Lower leg skin (tissue), 4 donors: ENCODE results near the gene CREB1. TPM values are rescaled to one million over a fixed set of nuclear protein-coding genes. Genes with fewer than 3 reads are reported as not detected.

Experiments
- DNase-seq, 2 donors: peaks; one replicate each; pipeline ENCODE4 v3.0.0-alpha.2; 2019; ENCODE audit warnings: low spot score in 2 of 2
- H3K4me3 ChIP-seq: fragments of 200-600 bp; sonication (generic); 2 replicates; pipeline ENCODE4 v1.5.1; 2017; ENCODE audit warnings: mild to moderate bottlenecking, low read depth; ENCODE audit not compliant: poor library complexity, severe bottlenecking
- POLR2A ChIP-seq, 2 donors: fragments of 450-650 bp; IDR thresholded peaks; one replicate each; pipeline ENCODE4 v1.6.1; 2016 to 2017; ENCODE audit warnings: antibody characterized with exemption in 2 of 2, mild to moderate bottlenecking in 1 of 2, moderate library complexity in 1 of 2
- WGBS, 2 donors: methylation state at CpG; one replicate each; pipeline ENCODE4 v1.1.5; 2018; 5-methylcytosine and 5-hydroxymethylcytosine counted together
- intact Hi-C: fragments of 100-400 bp; cut with DNase I; formaldehyde crosslinking; loops from one replicate; pipeline ENCODE4 v1.15.0; 2023; ENCODE audit warnings: low total_unique reads
- total RNA-seq, 4 donors: library from RNA; depleted of rRNA; stranded (reverse); fragments of >200 nt; gene quantifications; one replicate each; pipeline ENCODE4 v1.1.0, GENCODE V29; 2016
- TF ChIP-seq, protein P1 (sequence below), 3 donors: fragments of 450-650 bp; IDR thresholded peaks; one replicate each; pipeline ENCODE4 v1.5.1; 2016; ENCODE audit warnings: antibody characterized with exemption in 3 of 3, mild to moderate bottlenecking in 3 of 3, moderate library complexity in 2 of 3

CREB1 gene
- total RNA-seq, 4 donors from 2014 or later, result 31.9 to 73.0 (median 46.9) TPM

DNA sequence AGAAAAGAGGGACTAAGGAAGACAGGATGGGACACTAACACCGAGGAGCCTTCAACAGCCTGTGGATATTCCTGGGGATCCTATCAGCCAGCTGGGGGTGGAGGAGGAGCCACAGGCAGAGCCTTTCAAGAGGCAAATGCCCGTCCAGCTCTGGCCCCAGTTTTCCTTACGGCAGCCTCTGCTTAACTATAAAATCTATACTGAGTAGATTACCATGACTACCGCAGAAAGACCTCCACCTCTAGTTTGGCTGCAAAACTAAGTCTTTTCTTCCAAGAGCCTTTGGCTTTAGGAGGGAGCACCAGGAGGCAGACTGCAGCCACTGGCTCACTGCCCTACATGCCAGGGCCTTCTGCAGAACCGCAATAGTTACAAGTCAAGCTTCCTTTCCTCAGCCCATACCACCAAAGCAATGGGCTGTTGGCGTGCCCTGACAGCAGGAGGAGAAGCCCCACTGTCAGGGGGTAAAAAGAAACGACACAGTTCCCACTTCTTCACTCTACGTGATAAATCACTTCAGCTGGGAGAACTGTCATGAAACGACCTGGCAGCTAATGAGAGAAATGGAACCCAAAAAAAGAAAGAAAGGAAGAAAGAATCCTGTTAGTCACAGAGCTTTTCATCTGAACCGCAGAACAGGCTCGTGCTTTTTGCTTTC is 25.1 kb upstream of the CREB1 start:
- intact Hi-C loops, result no loop called here
- TF ChIP-seq, protein P1, sequence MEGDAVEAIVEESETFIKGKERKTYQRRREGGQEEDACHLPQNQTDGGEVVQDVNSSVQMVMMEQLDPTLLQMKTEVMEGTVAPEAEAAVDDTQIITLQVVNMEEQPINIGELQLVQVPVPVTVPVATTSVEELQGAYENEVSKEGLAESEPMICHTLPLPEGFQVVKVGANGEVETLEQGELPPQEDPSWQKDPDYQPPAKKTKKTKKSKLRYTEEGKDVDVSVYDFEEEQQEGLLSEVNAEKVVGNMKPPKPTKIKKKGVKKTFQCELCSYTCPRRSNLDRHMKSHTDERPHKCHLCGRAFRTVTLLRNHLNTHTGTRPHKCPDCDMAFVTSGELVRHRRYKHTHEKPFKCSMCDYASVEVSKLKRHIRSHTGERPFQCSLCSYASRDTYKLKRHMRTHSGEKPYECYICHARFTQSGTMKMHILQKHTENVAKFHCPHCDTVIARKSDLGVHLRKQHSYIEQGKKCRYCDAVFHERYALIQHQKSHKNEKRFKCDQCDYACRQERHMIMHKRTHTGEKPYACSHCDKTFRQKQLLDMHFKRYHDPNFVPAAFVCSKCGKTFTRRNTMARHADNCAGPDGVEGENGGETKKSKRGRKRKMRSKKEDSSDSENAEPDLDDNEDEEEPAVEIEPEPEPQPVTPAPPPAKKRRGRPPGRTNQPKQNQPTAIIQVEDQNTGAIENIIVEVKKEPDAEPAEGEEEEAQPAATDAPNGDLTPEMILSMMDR (IDR thresholded peaks at IDR 0.05), result no peak
- no peak for TF ChIP-seq POLR2A (IDR thresholded peaks at IDR 0.05)
- no peak for DNase-seq
- H3K4me3 ChIP-seq, result no peak overlapping the region
- WGBS, 2 donors, result 22 to 32% methylated on average over 11 of the region's 11 CpGs

DNA sequence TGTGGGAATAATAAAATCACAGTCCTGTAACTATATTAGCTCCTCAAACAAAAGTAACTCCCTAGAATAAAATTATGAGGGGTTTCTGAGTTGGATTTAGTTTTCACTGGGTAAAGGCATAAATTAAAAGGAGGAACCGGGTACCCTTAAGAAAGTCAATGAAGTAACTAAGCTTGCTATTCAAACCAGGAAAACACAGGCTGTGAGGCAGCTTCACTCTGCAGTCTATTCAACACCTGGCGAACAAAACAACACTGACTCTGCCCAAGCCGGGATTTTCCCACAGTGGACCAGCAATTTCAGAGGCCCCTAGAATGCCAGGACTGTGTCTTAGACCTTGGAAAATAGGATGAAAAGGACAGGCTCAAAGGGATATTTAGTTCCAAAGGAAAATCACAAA is 24.6 kb upstream of the CREB1 start:
- no peak overlapping the region for H3K4me3 ChIP-seq
- whole genome bisulfite sequencing, 2 donors, result 32 to 33% methylated on average over 3 of the region's 3 CpGs
- TF ChIP-seq, protein P1 (IDR thresholded peaks at IDR 0.05), result no peak
- TF ChIP-seq POLR2A (IDR thresholded peaks at IDR 0.05), result no peak
- intact Hi-C loops, result no loop called here
- DNase-seq, result no peak

DNA sequence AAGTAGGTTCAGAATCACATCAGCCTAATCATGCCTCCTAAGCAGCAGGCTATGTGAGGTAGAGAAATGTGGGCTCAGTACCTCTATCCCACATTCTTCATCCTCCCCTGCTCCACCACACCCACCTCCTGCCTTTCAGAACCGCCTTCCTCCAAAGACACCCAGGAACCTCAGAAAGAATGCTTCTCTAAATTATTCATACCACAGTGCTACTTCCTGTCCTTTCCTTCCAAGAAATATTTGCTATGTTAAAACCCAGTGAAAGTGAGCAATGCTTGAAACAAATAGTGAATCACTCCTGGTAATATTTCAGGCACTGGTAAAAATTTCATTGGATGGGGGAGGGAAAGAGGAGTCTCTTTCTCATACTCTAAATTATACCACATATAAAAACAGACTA is 24.0 kb upstream of the CREB1 start:
- WGBS, 2 donors, result 4 to 13% methylated on average over 1 of the region's 1 CpG
- intact Hi-C loops, result no loop called here
- TF ChIP-seq, protein P1 (IDR thresholded peaks at IDR 0.05), result no peak
- no peak for TF ChIP-seq POLR2A (IDR thresholded peaks at IDR 0.05)
- H3K4me3 ChIP-seq, result no peak overlapping the region
- no peak for DNase-seq

DNA sequence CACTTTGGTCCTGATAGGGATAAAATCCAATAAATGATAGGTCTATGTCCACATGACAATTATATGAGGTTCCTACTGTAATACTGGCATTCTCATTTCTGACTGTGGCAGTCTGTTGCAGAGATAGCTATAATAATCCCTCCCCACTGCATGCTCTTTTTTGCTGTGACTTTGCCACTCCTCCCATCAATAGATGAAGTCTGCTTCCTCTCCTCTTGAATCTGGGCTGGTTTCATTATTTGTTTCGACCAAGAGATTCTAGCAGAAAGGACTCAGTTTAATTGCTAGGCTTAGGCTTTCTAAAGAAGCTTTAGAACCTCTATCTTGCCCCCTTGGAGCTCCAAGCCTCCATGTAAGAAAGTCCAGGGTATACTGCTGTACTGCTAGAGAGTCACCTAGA is 23.3 kb upstream of the CREB1 start:
- intact Hi-C loops, result no loop called here
- WGBS, 2 donors, result 88 to 97% methylated on average over 1 of the region's 1 CpG
- DNase-seq, result no peak
- H3K4me3 ChIP-seq, result no peak overlapping the region
- no peak for TF ChIP-seq POLR2A (IDR thresholded peaks at IDR 0.05)
- TF ChIP-seq, protein P1 (IDR thresholded peaks at IDR 0.05), result no peak

DNA sequence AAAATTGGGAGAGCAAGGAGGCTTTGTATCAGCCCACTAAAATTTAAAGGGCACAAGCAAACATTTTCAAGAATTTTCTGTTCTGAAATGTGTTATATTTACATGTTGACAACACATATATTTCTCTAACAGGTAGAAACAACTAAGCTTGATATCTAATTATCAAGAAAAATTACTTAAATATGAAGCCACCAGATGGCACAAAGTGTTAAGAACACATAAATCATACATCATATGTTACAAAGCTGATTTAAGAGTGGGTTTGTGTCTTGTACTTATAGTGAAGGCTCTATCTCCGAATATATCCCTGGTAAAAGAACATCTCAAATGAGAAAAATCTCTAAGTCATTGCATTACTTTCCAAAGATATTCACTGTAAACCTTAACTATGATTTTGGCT is 19.6 kb upstream of the CREB1 start:
- no peak overlapping the region for H3K4me3 ChIP-seq
- no peak for DNase-seq
- intact Hi-C loops, result no loop called here
- whole genome bisulfite sequencing, 2 donors, result 98 to 100% methylated on average over 1 of the region's 1 CpG
- TF ChIP-seq, protein P1 (IDR thresholded peaks at IDR 0.05), result no peak
- TF ChIP-seq POLR2A (IDR thresholded peaks at IDR 0.05), result no peak

DNA sequence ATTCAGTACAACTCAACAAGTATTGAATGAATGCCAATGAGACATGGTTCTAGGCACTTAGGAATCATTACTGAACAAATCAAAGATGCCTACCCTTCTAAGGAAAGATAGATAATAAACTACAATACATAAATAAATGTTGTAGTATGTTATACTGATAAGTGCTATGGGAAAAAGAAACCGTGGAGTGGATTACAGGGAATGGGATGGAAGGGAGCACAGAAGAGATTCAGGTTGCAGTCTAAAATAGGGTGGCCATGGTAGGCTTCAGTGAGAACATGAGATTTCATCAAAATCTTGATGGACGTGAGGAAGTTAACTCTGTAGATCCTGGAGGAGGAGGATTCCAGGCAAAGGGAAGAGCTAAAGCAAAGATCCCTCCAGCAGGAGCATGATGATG is 17.9 kb upstream of the CREB1 start:
- 56 to 66% methylated on average over 2 of the region's 2 CpGs for WGBS, 2 donors
- intact Hi-C loops, result no loop called here
- DNase-seq, result no peak
- H3K4me3 ChIP-seq, result no peak overlapping the region
- TF ChIP-seq, protein P1 (IDR thresholded peaks at IDR 0.05), result no peak
- no peak for TF ChIP-seq POLR2A (IDR thresholded peaks at IDR 0.05)
